ENCODE data around the gene HSD17B1. TPM values are rescaled to one million over a fixed set of nuclear protein-coding genes. Genes with fewer than 3 reads are reported as not detected.

HSD17B1 gene
- total and polyA plus RNA-seq, 2 of the 13 experiments (the other 11 are each of a cell fraction or from before 2014, with no cell fraction given): 0.54 to 0.93 TPM

- TF ChIP-seq MTERF4 (CRISPR knock-in tag; IDR thresholded peaks at IDR 0.05) (no peak; the same call in 1 of the 2 replicates), ATAD3A (CRISPR knock-in tag; IDR thresholded peaks at IDR 0.05) (0 out of 2 replicates have a peak, but pooled peaks have one; percentile 56), U2AF1 (optimal IDR thresholded peaks at IDR 0.05; ENCODE audit: low read depth, low read length) (no peak), MED13 (CRISPR knock-in tag; IDR thresholded peaks at IDR 0.05) (no peak; the same call in 1 of the 2 replicates), FOXK1 (CRISPR knock-in tag; IDR thresholded peaks at IDR 0.05; ENCODE audit: borderline replicate concordance, low read depth) (peak; percentile 82), GPBP1L1 (CRISPR knock-in tag; IDR thresholded peaks at IDR 0.05) (no peak), THYN1 (CRISPR knock-in tag; IDR thresholded peaks at IDR 0.05; ENCODE audit: borderline replicate concordance, low read depth) (peak; percentile 86; the same call in 1 of the 2 replicates), ZNF33A (CRISPR knock-in tag; IDR thresholded peaks at IDR 0.05; ENCODE audit: borderline replicate concordance) (no peak), YY1 (IDR thresholded peaks at IDR 0.05; ENCODE audit: insufficient read depth, insufficient replicate concordance, low read depth, low read length) (peak; percentile 81), ZNF850 (CRISPR knock-in tag; conservative IDR thresholded peaks at IDR 0.05) (peak; percentile 39; the same call in 1 of the 2 replicates), CERS6 (CRISPR knock-in tag; IDR thresholded peaks at IDR 0.05) (no peak), HMG20B (CRISPR knock-in tag; conservative IDR thresholded peaks at IDR 0.05) (no peak), ZNF180 (CRISPR knock-in tag; IDR thresholded peaks at IDR 0.05; ENCODE audit: borderline replicate concordance, low read depth) (no peak), PTBP1 (IDR thresholded peaks at IDR 0.05; ENCODE audit: low read depth, low read length, poor library complexity, severe bottlenecking) (no peak), MNT (IDR thresholded peaks at IDR 0.05) (peak; percentile 57), ZSCAN12 (CRISPR knock-in tag; IDR thresholded peaks at IDR 0.05) (0 out of 2 replicates have a peak, but pooled peaks have one; percentile 54), ZBTB21 (CRISPR knock-in tag; IDR thresholded peaks at IDR 0.05) (0 out of 2 replicates have a peak, but pooled peaks have one; percentile 41), ZNF629 (CRISPR knock-in tag; conservative IDR thresholded peaks at IDR 0.05) (no peak; the same call in 1 of the 2 replicates), ZNF431 (CRISPR knock-in tag; IDR thresholded peaks at IDR 0.05; ENCODE audit: borderline replicate concordance, low read depth) (peak; percentile 70; the same call in 1 of the 2 replicates), ZBTB26 (CRISPR knock-in tag; IDR thresholded peaks at IDR 0.05; ENCODE audit: borderline replicate concordance) (peak; percentile 74)
Measured at GRCh38 chr17:42566883-42567573, 14.3 kb downstream of the HSD17B1 start, which contains the start of gene MLX (continued).
